SH-SY5Y (cell line): ENCODE results near the gene RBMY1E.
"Not testable (repeated sequence)": the region's sequence is repeated elsewhere in the genome, so short reads cannot be mapped to it uniquely, and the experiment has no call there.

Experiments used
- GATA2 ChIP-seq: IDR thresholded peaks from 2 replicates; pipeline ENCODE4 v1.6.1; 2011; ENCODE audit warnings: mild to moderate bottlenecking, low read depth, low read length
- GATA3 ChIP-seq: IDR thresholded peaks from 2 replicates; pipeline ENCODE4 v1.6.1; 2011; ENCODE audit warnings: low read depth, mild to moderate bottlenecking, low read length, moderate library complexity

The RBMY1E gene

DNA sequence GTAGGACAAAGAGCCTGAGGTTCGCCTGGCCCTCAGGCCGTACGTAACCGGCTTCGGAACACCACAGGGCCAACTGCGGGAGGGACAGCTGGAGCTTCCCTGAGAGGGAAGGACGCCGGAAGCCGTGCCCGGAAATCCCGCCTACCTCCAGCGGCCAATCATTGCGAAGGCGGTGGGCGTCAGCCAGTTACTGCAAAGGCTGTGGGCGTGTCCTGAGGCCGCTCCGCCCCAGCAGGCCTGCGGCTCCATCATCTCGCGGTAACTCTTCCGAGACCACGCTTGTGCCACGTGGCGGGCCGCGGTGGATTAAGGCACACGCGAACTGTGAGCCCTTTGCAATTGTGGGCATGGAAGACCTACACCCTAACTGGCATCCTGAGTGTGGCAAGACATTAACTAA is at the start of gene RBMY1E:
TSS of gene RBMY1E (minus strand) at position 101 of the 400 bp plus-strand sequence. CDS start 1,978 bp downstream, outside the sequence.
- not testable (repeated sequence) for TF ChIP-seq GATA2, GATA3

DNA sequence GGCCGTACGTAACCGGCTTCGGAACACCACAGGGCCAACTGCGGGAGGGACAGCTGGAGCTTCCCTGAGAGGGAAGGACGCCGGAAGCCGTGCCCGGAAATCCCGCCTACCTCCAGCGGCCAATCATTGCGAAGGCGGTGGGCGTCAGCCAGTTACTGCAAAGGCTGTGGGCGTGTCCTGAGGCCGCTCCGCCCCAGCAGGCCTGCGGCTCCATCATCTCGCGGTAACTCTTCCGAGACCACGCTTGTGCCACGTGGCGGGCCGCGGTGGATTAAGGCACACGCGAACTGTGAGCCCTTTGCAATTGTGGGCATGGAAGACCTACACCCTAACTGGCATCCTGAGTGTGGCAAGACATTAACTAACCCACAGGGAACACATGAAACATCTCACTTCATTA is 23.4 kb downstream of the RBMY1E start, which contains the start of gene RBMY1D:
TSS of gene RBMY1D (minus strand) at position 101 of the 400 bp plus-strand sequence. CDS start 2,013 bp downstream, outside the sequence.
- not testable (repeated sequence) for TF ChIP-seq GATA2, GATA3
